22Rv1 (cell line): ENCODE results near the gene BMP7.

ENCODE experiments used
- ZFX ChIP-seq: fragments of 450-650 bp; IDR thresholded peaks from 2 replicates; pipeline ENCODE4 v1.6.1; 2017; ENCODE audit warnings: antibody characterized with exemption, borderline replicate concordance
- TF ChIP-seq, protein P1 (sequence below): fragments of 450-650 bp; IDR thresholded peaks from 2 replicates; pipeline ENCODE4 v1.5.1; 2017; ENCODE audit warnings: mild to moderate bottlenecking

DNA sequence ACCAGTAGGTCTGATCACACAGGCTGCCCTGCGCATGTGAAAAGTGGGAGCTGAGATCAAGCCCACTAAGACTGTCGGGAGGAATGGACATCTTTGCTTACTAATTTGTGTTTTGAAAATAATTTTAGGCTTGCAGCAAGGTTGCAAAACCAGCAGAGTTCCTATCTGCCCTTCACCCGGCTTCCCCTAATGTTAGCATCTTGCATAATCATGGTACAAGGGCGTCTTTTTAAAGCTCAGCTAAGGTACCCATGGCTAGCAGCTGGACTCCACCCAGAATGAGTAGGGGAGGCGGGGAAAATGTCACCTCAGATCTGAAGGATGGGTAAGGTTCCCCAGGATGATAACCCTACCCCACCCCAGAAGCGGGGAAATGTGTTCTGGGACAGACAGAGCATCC is 25.3 kb upstream of the BMP7 start:
- TF ChIP-seq, protein P1, sequence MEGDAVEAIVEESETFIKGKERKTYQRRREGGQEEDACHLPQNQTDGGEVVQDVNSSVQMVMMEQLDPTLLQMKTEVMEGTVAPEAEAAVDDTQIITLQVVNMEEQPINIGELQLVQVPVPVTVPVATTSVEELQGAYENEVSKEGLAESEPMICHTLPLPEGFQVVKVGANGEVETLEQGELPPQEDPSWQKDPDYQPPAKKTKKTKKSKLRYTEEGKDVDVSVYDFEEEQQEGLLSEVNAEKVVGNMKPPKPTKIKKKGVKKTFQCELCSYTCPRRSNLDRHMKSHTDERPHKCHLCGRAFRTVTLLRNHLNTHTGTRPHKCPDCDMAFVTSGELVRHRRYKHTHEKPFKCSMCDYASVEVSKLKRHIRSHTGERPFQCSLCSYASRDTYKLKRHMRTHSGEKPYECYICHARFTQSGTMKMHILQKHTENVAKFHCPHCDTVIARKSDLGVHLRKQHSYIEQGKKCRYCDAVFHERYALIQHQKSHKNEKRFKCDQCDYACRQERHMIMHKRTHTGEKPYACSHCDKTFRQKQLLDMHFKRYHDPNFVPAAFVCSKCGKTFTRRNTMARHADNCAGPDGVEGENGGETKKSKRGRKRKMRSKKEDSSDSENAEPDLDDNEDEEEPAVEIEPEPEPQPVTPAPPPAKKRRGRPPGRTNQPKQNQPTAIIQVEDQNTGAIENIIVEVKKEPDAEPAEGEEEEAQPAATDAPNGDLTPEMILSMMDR = no peak
- TF ChIP-seq ZFX = no peak
